Measurements from ENCODE around the gene TMEM63B. TPM values are rescaled to one million over a fixed set of nuclear protein-coding genes. Genes with fewer than 3 reads are reported as not detected.

TMEM63B gene
- total and polyA plus RNA-seq, 9 donors, result 8.6 to 22.2 (median 18.6) TPM

- no peak overlapping the region for H3K4me3 ChIP-seq (ENCODE audit: low read length)
- no peak for DNase-seq
- 63% methylated on average over 8 of the region's 11 CpGs for WGBS (ENCODE audit: insufficient coverage)
- H3K36me3 ChIP-seq (ENCODE audit: control insufficient read depth, insufficient read depth, low read length), result no peaks in the 10 kb centered on the region
- no peaks in the 10 kb centered on the region for H3K27me3 ChIP-seq (ENCODE audit: control insufficient read depth, insufficient read depth, low read length)
- H3K9me3 ChIP-seq (replicated peaks; ENCODE audit: control insufficient read depth, low read depth, low read length), result no peaks in the 10 kb centered on the region
- H3K4me1 ChIP-seq (ENCODE audit: control insufficient read depth, insufficient read depth, low read length), result peaks cover 30% of the 10 kb centered on the region
- peak overlapping the region; percentile 63 for H3K27ac ChIP-seq (ENCODE audit: low read length)
Measured at GRCh38 chr6:44202972-44203750, 75.8 kb downstream of the TMEM63B start.

GRCh38 chr6:44203955-44204354 lies 76.6 kb downstream of the TMEM63B start:
- H3K27ac ChIP-seq (ENCODE audit: low read length), result no peak overlapping the region
- 89% methylated on average over 5 of the region's 6 CpGs for WGBS (ENCODE audit: insufficient coverage)
- no peak for DNase-seq

More at GRCh38 chr6:44203955-44204354, 76.6 kb downstream of the TMEM63B start:
- no peaks in the 10 kb centered on the region for H3K36me3 ChIP-seq (ENCODE audit: control insufficient read depth, insufficient read depth, low read length)
- peaks cover 34% of the 10 kb centered on the region for H3K4me1 ChIP-seq (ENCODE audit: control insufficient read depth, insufficient read depth, low read length)
- H3K9me3 ChIP-seq (replicated peaks; ENCODE audit: control insufficient read depth, low read depth, low read length), result no peaks in the 10 kb centered on the region
- no peak overlapping the region for H3K4me3 ChIP-seq (ENCODE audit: low read length)
- H3K27me3 ChIP-seq (ENCODE audit: control insufficient read depth, insufficient read depth, low read length), result no peaks in the 10 kb centered on the region

Other genes starting within 250 kb of the TMEM63B start
- 55.0 TPM for gene MRPL14, start 102 bp upstream of the TMEM63B start, total RNA-seq
- 10 to 100 TPM; 36.7 to 44.3 (median 40.4) TPM for gene MRPL14, start 102 bp upstream of the TMEM63B start, polyA plus RNA-seq (ENCODE audit: insufficient read depth in 1 of 8, insufficient read length in 8 of 8, low replicate concordance in 1 of 8)
- gene CAPN11, start 31.3 kb downstream of the TMEM63B start, total RNA-seq, result 0.18 TPM
- gene CAPN11, start 31.3 kb downstream of the TMEM63B start, polyA plus RNA-seq (ENCODE audit: insufficient read depth in 1 of 8, insufficient read length in 8 of 8, low replicate concordance in 1 of 8), result under 1 TPM; 0.13 to 0.54 (median 0.29) TPM
- 12.4 TPM for gene MYMX, start 89.4 kb downstream of the TMEM63B start, total RNA-seq
- gene MYMX, start 89.4 kb downstream of the TMEM63B start, polyA plus RNA-seq (ENCODE audit: insufficient read depth in 1 of 8, insufficient read length in 8 of 8, low replicate concordance in 1 of 8), result 10 to 100 TPM; 21.1 to 31.2 (median 26.8) TPM
- 27.8 TPM for gene SLC29A1, start 96.0 kb downstream of the TMEM63B start, total RNA-seq
- gene SLC29A1, start 96.0 kb downstream of the TMEM63B start, polyA plus RNA-seq (ENCODE audit: insufficient read depth in 1 of 8, insufficient read length in 8 of 8, low replicate concordance in 1 of 8), result 10 to 100 TPM; 60.7 to 94.2 (median 73.5) TPM
- gene HSP90AB1, start 119.5 kb downstream of the TMEM63B start, total RNA-seq, result 1,001 TPM
- 1,000 to 10,000 TPM in 5 of 8 donors, 100 to 1,000 TPM in 3; 842 to 1,095 (median 1,023) TPM for gene HSP90AB1, start 119.5 kb downstream of the TMEM63B start, polyA plus RNA-seq (ENCODE audit: insufficient read depth in 1 of 8, insufficient read length in 8 of 8, low replicate concordance in 1 of 8)
- gene SLC35B2, start 130.0 kb downstream of the TMEM63B start, total RNA-seq, result 27.6 TPM
- gene SLC35B2, start 130.0 kb downstream of the TMEM63B start, polyA plus RNA-seq (ENCODE audit: insufficient read depth in 1 of 8, insufficient read length in 8 of 8, low replicate concordance in 1 of 8), result 10 to 100 TPM; 29.2 to 42.4 (median 34.8) TPM
- gene NFKBIE, start 138.0 kb downstream of the TMEM63B start, total RNA-seq, result 4.5 TPM
- 1 to 10 TPM; 3.2 to 7.7 (median 5.4) TPM for gene NFKBIE, start 138.0 kb downstream of the TMEM63B start, polyA plus RNA-seq (ENCODE audit: insufficient read depth in 1 of 8, insufficient read length in 8 of 8, low replicate concordance in 1 of 8)
- gene TMEM151B, start 142.9 kb downstream of the TMEM63B start, total RNA-seq, result 0.09 TPM
- gene TMEM151B, start 142.9 kb downstream of the TMEM63B start, polyA plus RNA-seq (ENCODE audit: insufficient read depth in 1 of 8, insufficient read length in 8 of 8, low replicate concordance in 1 of 8), result under 1 TPM; 0.13 to 0.48 (median 0.31) TPM
- 11.3 TPM for gene AARS2, start 185.8 kb downstream of the TMEM63B start, total RNA-seq
- gene AARS2, start 185.8 kb downstream of the TMEM63B start, polyA plus RNA-seq (ENCODE audit: insufficient read depth in 1 of 8, insufficient read length in 8 of 8, low replicate concordance in 1 of 8), result 10 to 100 TPM in 2 of 8 donors, 1 to 10 TPM in 6; 8.1 to 11.9 (median 9.4) TPM
- not detected for gene SPATS1, start 215.1 kb downstream of the TMEM63B start, total RNA-seq
- gene SPATS1, start 215.1 kb downstream of the TMEM63B start, polyA plus RNA-seq (ENCODE audit: insufficient read depth in 1 of 8, insufficient read length in 8 of 8, low replicate concordance in 1 of 8), result not detected

Measured in muscle of leg (tissue), 11 donors.